ENCODE measurements around the gene GPRC5B.

Gene GPRC5B

GRCh38 chr16:19916064-19916463, 31.4 kb upstream of the GPRC5B start:
- H2AFZ ChIP-seq (ENCODE audit: low read length), result no peak overlapping the region
- no peaks in the 10 kb centered on the region for H3K36me3 ChIP-seq (replicated peaks; ENCODE audit: insufficient read depth, low read length)
- H3K9me2 ChIP-seq (replicated peaks; ENCODE audit: insufficient read depth, low read length), result no peaks in the 10 kb centered on the region
- no peaks in the 10 kb centered on the region for H3K79me2 ChIP-seq (ENCODE audit: low read length)
- no peaks in the 10 kb centered on the region for H3K27me3 ChIP-seq (replicated peaks; ENCODE audit: insufficient read depth, low read length)
- no peak overlapping the region for H3K4me2 ChIP-seq (ENCODE audit: low read depth, low read length)
- H3K27ac ChIP-seq (ENCODE audit: low read length), result no peak overlapping the region
- no peaks in the 10 kb centered on the region for H4K20me1 ChIP-seq (ENCODE audit: insufficient read depth, low read length)
- no peaks in the 10 kb centered on the region for H3K9me3 ChIP-seq (replicated peaks; ENCODE audit: insufficient read depth, low read length)
- no peak overlapping the region for H3K4me3 ChIP-seq (ENCODE audit: low read length)
- TF ChIP-seq CTCF (IDR thresholded peaks at IDR 0.05; ENCODE audit: low read length) (no peak), EZH2phosphoT487 (IDR thresholded peaks at IDR 0.05; ENCODE audit: low read length) (no peak), EZH2 (optimal IDR thresholded peaks at IDR 0.05; ENCODE audit: low read depth, low read length) (no peak)
- H3F3A ChIP-seq (ENCODE audit: insufficient read depth, low read length), result no peaks in the 10 kb centered on the region
- H3K4me1 ChIP-seq (ENCODE audit: low read length), result no peaks in the 10 kb centered on the region
- H3K9ac ChIP-seq (ENCODE audit: low read length), result no peak overlapping the region
- DNase-seq, result no peak

GRCh38 chr16:19914877-19915276, 30.2 kb upstream of the GPRC5B start:
- no peak overlapping the region for H3K27ac ChIP-seq (ENCODE audit: low read length)
- H3K9me2 ChIP-seq (replicated peaks; ENCODE audit: insufficient read depth, low read length), result no peaks in the 10 kb centered on the region
- H4K20me1 ChIP-seq (ENCODE audit: insufficient read depth, low read length), result no peaks in the 10 kb centered on the region
- no peak for TF ChIP-seq EZH2 (optimal IDR thresholded peaks at IDR 0.05; ENCODE audit: low read depth, low read length)
- no peak overlapping the region for H2AFZ ChIP-seq (ENCODE audit: low read length)
- no peaks in the 10 kb centered on the region for H3K36me3 ChIP-seq (replicated peaks; ENCODE audit: insufficient read depth, low read length)
- H3K4me3 ChIP-seq (ENCODE audit: low read length), result no peak overlapping the region
- no peaks in the 10 kb centered on the region for H3K79me2 ChIP-seq (ENCODE audit: low read length)
- no peaks in the 10 kb centered on the region for H3K9me3 ChIP-seq (replicated peaks; ENCODE audit: insufficient read depth, low read length)
- no peaks in the 10 kb centered on the region for H3K4me1 ChIP-seq (ENCODE audit: low read length)
- no peaks in the 10 kb centered on the region for H3K27me3 ChIP-seq (replicated peaks; ENCODE audit: insufficient read depth, low read length)
- no peak overlapping the region for H3K9ac ChIP-seq (ENCODE audit: low read length)
- no peak for DNase-seq
- H3K4me2 ChIP-seq (ENCODE audit: low read depth, low read length), result no peak overlapping the region
- no peaks in the 10 kb centered on the region for H3F3A ChIP-seq (ENCODE audit: insufficient read depth, low read length)

- TF ChIP-seq EZH2 (optimal IDR thresholded peaks at IDR 0.05; ENCODE audit: low read depth, low read length), result no peak
- TF ChIP-seq CTCF (IDR thresholded peaks at IDR 0.05; ENCODE audit: low read length), result no peak
- no peak for TF ChIP-seq EZH2phosphoT487 (IDR thresholded peaks at IDR 0.05; ENCODE audit: low read length)
- H3K27ac ChIP-seq (ENCODE audit: low read length), result no peak overlapping the region
- H3K79me2 ChIP-seq (ENCODE audit: low read length), result no peaks in the 10 kb centered on the region
- no peaks in the 10 kb centered on the region for H3K36me3 ChIP-seq (replicated peaks; ENCODE audit: insufficient read depth, low read length)
- H4K20me1 ChIP-seq (ENCODE audit: insufficient read depth, low read length), result no peaks in the 10 kb centered on the region
- H3K4me1 ChIP-seq (ENCODE audit: low read length), result no peaks in the 10 kb centered on the region
- H2AFZ ChIP-seq (ENCODE audit: low read length), result no peak overlapping the region
- no peak for DNase-seq
- no peak overlapping the region for H3K9ac ChIP-seq (ENCODE audit: low read length)
- no peaks in the 10 kb centered on the region for H3K27me3 ChIP-seq (replicated peaks; ENCODE audit: insufficient read depth, low read length)
- H3K9me3 ChIP-seq (replicated peaks; ENCODE audit: insufficient read depth, low read length), result no peaks in the 10 kb centered on the region
- H3F3A ChIP-seq (ENCODE audit: insufficient read depth, low read length), result no peaks in the 10 kb centered on the region
- no peak overlapping the region for H3K4me2 ChIP-seq (ENCODE audit: low read depth, low read length)
- H3K9me2 ChIP-seq (replicated peaks; ENCODE audit: insufficient read depth, low read length), result no peaks in the 10 kb centered on the region
- H3K4me3 ChIP-seq (ENCODE audit: low read length), result no peak overlapping the region
These were observed 28.6 kb upstream of the GPRC5B start for GRCh38 chr16:19913340-19913645.

- H3K79me2 ChIP-seq (ENCODE audit: low read length), result no peaks in the 10 kb centered on the region
These were observed 28.0 kb upstream of the GPRC5B start for GRCh38 chr16:19912455-19913339.

More at GRCh38 chr16:19912455-19913339, 28.0 kb upstream of the GPRC5B start:
- no peak overlapping the region for H3K9ac ChIP-seq (ENCODE audit: low read length)
- H3K36me3 ChIP-seq (replicated peaks; ENCODE audit: insufficient read depth, low read length), result no peaks in the 10 kb centered on the region
- no peaks in the 10 kb centered on the region for H3F3A ChIP-seq (ENCODE audit: insufficient read depth, low read length)
- H3K4me2 ChIP-seq (ENCODE audit: low read depth, low read length), result no peak overlapping the region
- no peak overlapping the region for H3K4me3 ChIP-seq (ENCODE audit: low read length)
- H3K4me1 ChIP-seq (ENCODE audit: low read length), result no peaks in the 10 kb centered on the region
- H3K27ac ChIP-seq (ENCODE audit: low read length), result no peak overlapping the region
- TF ChIP-seq CTCF (IDR thresholded peaks at IDR 0.05; ENCODE audit: low read length) (no peak), EZH2phosphoT487 (IDR thresholded peaks at IDR 0.05; ENCODE audit: low read length) (no peak), EZH2 (optimal IDR thresholded peaks at IDR 0.05; ENCODE audit: low read depth, low read length) (no peak)
- no peaks in the 10 kb centered on the region for H3K9me3 ChIP-seq (replicated peaks; ENCODE audit: insufficient read depth, low read length)
- no peak overlapping the region for H2AFZ ChIP-seq (ENCODE audit: low read length)
- no peaks in the 10 kb centered on the region for H3K9me2 ChIP-seq (replicated peaks; ENCODE audit: insufficient read depth, low read length)
- DNase-seq, result no peak
- no peaks in the 10 kb centered on the region for H4K20me1 ChIP-seq (ENCODE audit: insufficient read depth, low read length)
- no peaks in the 10 kb centered on the region for H3K27me3 ChIP-seq (replicated peaks; ENCODE audit: insufficient read depth, low read length)
